ENCODE measurements around the gene MNT.

GRCh38 chr17:2366747-2367494, 33.9 kb downstream of the MNT start:
- TF ChIP-seq CTCF (optimal IDR thresholded peaks at IDR 0.05 in 1 of 3, IDR thresholded peaks at IDR 0.05 in 1 of 3, conservative IDR thresholded peaks at IDR 0.05 in 1 of 3; ENCODE audit: extremely low read depth in 1 of 3, insufficient read depth in 2 of 3, low read length in 3 of 3) (no peak), EZH2 (IDR thresholded peaks at IDR 0.05; ENCODE audit: low read length) (no peak)

Data from keratinocyte (primary cell).